HG03354 (cell line): Measurements from ENCODE around the gene HGFAC.
"Not testable (repeated sequence)": the region's sequence is repeated elsewhere in the genome, so short reads cannot be mapped to it uniquely, and the experiment has no call there.

Experiments used
- ATAC-seq: cut with Tn5 transposase; IDR thresholded peaks from one replicate; pipeline ENCODE4 v1.9.1; 2021; ENCODE audit warnings: mild to moderate bottlenecking; ENCODE audit not compliant: unreplicated experiment, poor library complexity, severe bottlenecking

HGFAC gene

GRCh38 chr4:3451956-3452355 is 10.2 kb downstream of the HGFAC start:
- ATAC-seq, result no peak

GRCh38 chr4:3452376-3452775 is 10.6 kb downstream of the HGFAC start:
- ATAC-seq, result no peak

- not testable (repeated sequence) for ATAC-seq
Measured at GRCh38 chr4:3455596-3455995, 13.8 kb downstream of the HGFAC start.

- ATAC-seq, result no peak
Measured at GRCh38 chr4:3458371-3458770, 16.6 kb downstream of the HGFAC start.

GRCh38 chr4:3459156-3459555 is 17.4 kb downstream of the HGFAC start:
- not testable (repeated sequence) for ATAC-seq

- ATAC-seq, result no peak
Measured at GRCh38 chr4:3460926-3461325, 19.2 kb downstream of the HGFAC start.

- no peak for ATAC-seq
Measured at GRCh38 chr4:3461515-3462291, 19.9 kb downstream of the HGFAC start.

- no peak for ATAC-seq
Measured at GRCh38 chr4:3462321-3462789, 20.6 kb downstream of the HGFAC start.

- no peak for ATAC-seq
Measured at GRCh38 chr4:3462790-3463415, 21.1 kb downstream of the HGFAC start, which contains the start of gene DOK7. Gene DOK7, plus strand, starts transcription at chr4:3463306. Its CDS starts 70 bp downstream, at chr4:3463376.

GRCh38 chr4:3463556-3464348 is 22.0 kb downstream of the HGFAC start:
- ATAC-seq, result no peak

- ATAC-seq, result no peak
Measured at GRCh38 chr4:3464349-3464905, 22.7 kb downstream of the HGFAC start.

- ATAC-seq, result no peak
Measured at GRCh38 chr4:3464911-3465697, 23.3 kb downstream of the HGFAC start.

GRCh38 chr4:3465698-3466671 is 24.2 kb downstream of the HGFAC start:
- ATAC-seq, result no peak

GRCh38 chr4:3466691-3467600 is 25.2 kb downstream of the HGFAC start:
- ATAC-seq, result no peak

- ATAC-seq, result no peak
Measured at GRCh38 chr4:3467601-3468031, 25.8 kb downstream of the HGFAC start.

- ATAC-seq, result no peak
Measured at GRCh38 chr4:3468154-3468553, 26.4 kb downstream of the HGFAC start.

GRCh38 chr4:3468804-3469203 is 27.0 kb downstream of the HGFAC start:
- ATAC-seq, result no peak
